CD14-positive monocyte (primary cell): Measurements from ENCODE around the gene YAF2. TPM values are rescaled to one million over a fixed set of nuclear protein-coding genes. Genes with fewer than 3 reads are reported as not detected.
"Not testable (repeated sequence)": the region's sequence is repeated elsewhere in the genome, so short reads cannot be mapped to it uniquely, and the experiment has no call there.

ENCODE experiments used
- DNase-seq, 3 donors: peaks; one replicate each; pipeline ENCODE4 v3.0.0-alpha.2; 2011 to 2022
- H2AFZ ChIP-seq: 2 replicates; pipeline ENCODE4 v1.6.0; 2012; ENCODE audit warnings: mild to moderate bottlenecking, low read depth, low read length, inconsistent platforms; ENCODE audit not compliant: insufficient read depth, poor library complexity, severe bottlenecking
- H3K27ac ChIP-seq, 2 donors: 1 replicate in 1 of 2; 2 replicates in 1 of 2; pipeline ENCODE4 v1.5.1; 2012 to 2013; ENCODE audit warnings: low read length in 2 of 2, control low read depth in 1 of 2, inconsistent platforms in 1 of 2, low read depth in 1 of 2, mild to moderate bottlenecking in 1 of 2
- H3K27me3 ChIP-seq, 2 donors: one replicate each; pipeline versions ENCODE4 v1.6.0 to v1.6.1; 2011 to 2013; ENCODE audit warnings: low read length in 2 of 2; ENCODE audit not compliant: control insufficient read depth in 2 of 2, insufficient read depth in 2 of 2
- H3K36me3 ChIP-seq, 2 donors: replicated peaks in 1 of 2; 1 replicate in 1 of 2; 2 replicates in 1 of 2; pipeline versions ENCODE4 v1.5.1 to v1.6.1; 2012 to 2013; ENCODE audit warnings: low read length in 2 of 2, control low read depth in 1 of 2, inconsistent platforms in 1 of 2, mild to moderate bottlenecking in 1 of 2; ENCODE audit not compliant: insufficient read depth in 2 of 2, control insufficient read depth in 1 of 2
- H3K4me1 ChIP-seq, 2 donors: 1 replicate in 1 of 2; 2 replicates in 1 of 2; pipeline versions ENCODE4 v1.5.1 to v1.6.1; 2012 to 2013; ENCODE audit warnings: low read length in 2 of 2, control low read depth in 1 of 2, inconsistent platforms in 1 of 2, mild to moderate bottlenecking in 1 of 2, moderate library complexity in 1 of 2; ENCODE audit not compliant: insufficient read depth in 2 of 2, control insufficient read depth in 1 of 2
- H3K4me2 ChIP-seq: replicated peaks from 2 replicates; pipeline ENCODE3; 2012; ENCODE audit warnings: low read length, moderate library complexity, mild to moderate bottlenecking; ENCODE audit not compliant: poor library complexity, severe bottlenecking; ENCODE audit errors: extremely low read depth
- H3K4me3 ChIP-seq, 3 experiments: fragments of 200-600 bp in 1 of 3; sonication (generic) in 1 of 3; replicated peaks in 1 of 3; 1 replicate in 2 of 3; 2 replicates in 1 of 3; pipeline ENCODE4 v1.5.1; 2011 to 2013; ENCODE audit warnings: low read length in 3 of 3, mild to moderate bottlenecking in 3 of 3, control low read depth in 2 of 3, low read depth in 2 of 3, inconsistent platforms in 1 of 3, moderate library complexity in 1 of 3
- H3K79me2 ChIP-seq: 2 replicates; pipeline ENCODE4 v1.6.0; 2012; ENCODE audit warnings: mild to moderate bottlenecking, control low read depth, inconsistent platforms, low read length, moderate library complexity; ENCODE audit not compliant: insufficient read depth
- H3K9ac ChIP-seq: 2 replicates; pipeline ENCODE4 v1.6.0; 2017; ENCODE audit warnings: low read length, mild to moderate bottlenecking; ENCODE audit not compliant: insufficient read depth, poor library complexity, severe bottlenecking
- H3K9me3 ChIP-seq, 2 donors: replicated peaks in 1 of 2; 1 replicate in 1 of 2; 2 replicates in 1 of 2; pipeline versions ENCODE4 v1.5.1 to v1.6.1; 2012 to 2013; ENCODE audit warnings: low read length in 2 of 2, control low read depth in 1 of 2; ENCODE audit not compliant: control insufficient read depth in 1 of 2, insufficient read depth in 1 of 2
- H4K20me1 ChIP-seq: 2 replicates; pipeline ENCODE4 v1.6.0; 2012; ENCODE audit warnings: mild to moderate bottlenecking, low read length, control low read depth, moderate library complexity; ENCODE audit not compliant: insufficient read depth
- H3K27ac Mint-ChIP-seq, 7 donors: one replicate each; pipeline ENCODE4 v1.8.0; 2020; ENCODE audit warnings: mild to moderate bottlenecking in 7 of 7, mixed read lengths in 7 of 7, moderate library complexity in 6 of 7, inconsistent platforms in 2 of 7
- H3K27me3 Mint-ChIP-seq, 3 donors: one replicate each; pipeline ENCODE4 v1.8.0; 2021 to 2022; ENCODE audit warnings: low read depth in 3 of 3, mild to moderate bottlenecking in 3 of 3, mixed read lengths in 3 of 3, moderate library complexity in 3 of 3, inconsistent platforms in 1 of 3
- H3K36me3 Mint-ChIP-seq, 2 donors: one replicate each; pipeline ENCODE4 v1.8.0; 2020; ENCODE audit warnings: mixed read lengths in 2 of 2, inconsistent platforms in 1 of 2, mild to moderate bottlenecking in 1 of 2
- H3K4me1 Mint-ChIP-seq: one replicate; pipeline ENCODE4 v1.8.0; 2020; ENCODE audit warnings: mild to moderate bottlenecking, mixed read lengths
- H3K4me3 Mint-ChIP-seq, 2 donors: one replicate each; pipeline ENCODE4 v1.8.0; 2020; ENCODE audit warnings: mild to moderate bottlenecking in 2 of 2, mixed read lengths in 2 of 2, moderate library complexity in 1 of 2
- H3K9me3 Mint-ChIP-seq, 7 donors: one replicate each; pipeline ENCODE4 v1.8.0; 2020 to 2022; ENCODE audit warnings: mixed read lengths in 7 of 7, mild to moderate bottlenecking in 6 of 7, moderate library complexity in 6 of 7, inconsistent platforms in 2 of 7
- WGBS: methylation state at CpG from one replicate; pipeline ENCODE4 v1.1.5; 2013; ENCODE audit warnings: missing lambda C conversion rate; ENCODE audit not compliant: insufficient coverage; 5-methylcytosine and 5-hydroxymethylcytosine counted together
- intact Hi-C, 2 donors: fragments of 100-400 bp; cut with micrococcal nuclease; formaldehyde crosslinking; loops; one replicate each; pipeline versions ENCODE4 v1.15.0 to v1.15.1; 2023
- polyA plus RNA-seq, 3 donors: library from polyadenylated mRNA; depleted of rRNA in 1 of 3; unstranded in 2 of 3; stranded (reverse) in 1 of 3; fragments of 300-500 nt in 2 of 3; fragments of >200 nt in 1 of 3; fragmentation: Illumina TruSeq in 2 of 3; gene quantifications; 1 replicate in 2 of 3; 2 replicates in 1 of 3; pipeline ENCODE4 v1.2.3, GENCODE V29; 2012 to 2021
- TF ChIP-seq, protein P1 (sequence below): fragments of 200-600 bp; IDR thresholded peaks from one replicate; pipeline ENCODE4 v1.8.0; 2022; ENCODE audit warnings: antibody characterized with exemption, mild to moderate bottlenecking

YAF2 gene
- polyA plus RNA-seq, 3 donors = 6.2 to 11.0 (median 8.5) TPM

DNA sequence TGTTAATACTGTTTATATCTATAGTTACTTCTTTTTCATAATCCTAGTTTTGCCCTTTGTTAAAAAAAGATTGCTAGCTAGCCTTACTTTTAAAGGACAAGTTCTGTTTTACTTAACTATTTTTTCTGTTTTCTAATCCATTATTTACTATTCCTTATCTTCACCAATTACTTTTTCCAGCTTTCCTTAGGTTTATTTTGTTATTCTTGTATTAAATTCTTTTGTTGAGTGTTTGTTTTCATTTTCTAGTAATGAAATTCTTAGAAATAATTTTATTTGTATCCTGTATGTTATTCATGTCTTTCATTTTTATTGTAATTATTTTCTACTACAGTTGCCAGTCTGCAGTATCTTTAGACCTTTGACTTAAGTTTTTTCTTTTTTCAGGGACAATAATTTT, 47.7 kb downstream of the YAF2 start:
- DNase-seq = no peak
- Histone ChIP-seq H3K4me2 (no peak overlapping the region), H3K27me3 (no peaks in the 10 kb centered on the region), H4K20me1 (no peaks in the 10 kb centered on the region), H3K4me3 (no peak overlapping the region), H3K9me3 (no peaks in the 10 kb centered on the region), H3K36me3 (peaks cover 22 to 45% of the 10 kb centered on the region in 2 donors), H3K27ac (no peak overlapping the region), H3K9ac (no peak overlapping the region), H3K4me1 (peaks cover 9 to 11% of the 10 kb centered on the region in 2 donors), H3K79me2 (no peaks in the 10 kb centered on the region), H2AFZ (no peak overlapping the region)
- TF ChIP-seq, protein P1, sequence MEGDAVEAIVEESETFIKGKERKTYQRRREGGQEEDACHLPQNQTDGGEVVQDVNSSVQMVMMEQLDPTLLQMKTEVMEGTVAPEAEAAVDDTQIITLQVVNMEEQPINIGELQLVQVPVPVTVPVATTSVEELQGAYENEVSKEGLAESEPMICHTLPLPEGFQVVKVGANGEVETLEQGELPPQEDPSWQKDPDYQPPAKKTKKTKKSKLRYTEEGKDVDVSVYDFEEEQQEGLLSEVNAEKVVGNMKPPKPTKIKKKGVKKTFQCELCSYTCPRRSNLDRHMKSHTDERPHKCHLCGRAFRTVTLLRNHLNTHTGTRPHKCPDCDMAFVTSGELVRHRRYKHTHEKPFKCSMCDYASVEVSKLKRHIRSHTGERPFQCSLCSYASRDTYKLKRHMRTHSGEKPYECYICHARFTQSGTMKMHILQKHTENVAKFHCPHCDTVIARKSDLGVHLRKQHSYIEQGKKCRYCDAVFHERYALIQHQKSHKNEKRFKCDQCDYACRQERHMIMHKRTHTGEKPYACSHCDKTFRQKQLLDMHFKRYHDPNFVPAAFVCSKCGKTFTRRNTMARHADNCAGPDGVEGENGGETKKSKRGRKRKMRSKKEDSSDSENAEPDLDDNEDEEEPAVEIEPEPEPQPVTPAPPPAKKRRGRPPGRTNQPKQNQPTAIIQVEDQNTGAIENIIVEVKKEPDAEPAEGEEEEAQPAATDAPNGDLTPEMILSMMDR = no peak
- no peaks in the 10 kb centered on the region for H3K9me3 Mint-ChIP-seq
- no peak overlapping the region for H3K27ac Mint-ChIP-seq
- intact Hi-C loops = no loop called here
- peaks cover 6% of the 10 kb centered on the region for H3K4me1 Mint-ChIP-seq
- no peak overlapping the region for H3K4me3 Mint-ChIP-seq
- peaks cover 32 to 44% of the 10 kb centered on the region in 2 donors for H3K36me3 Mint-ChIP-seq
- H3K27me3 Mint-ChIP-seq = no peaks in the 10 kb centered on the region

DNA sequence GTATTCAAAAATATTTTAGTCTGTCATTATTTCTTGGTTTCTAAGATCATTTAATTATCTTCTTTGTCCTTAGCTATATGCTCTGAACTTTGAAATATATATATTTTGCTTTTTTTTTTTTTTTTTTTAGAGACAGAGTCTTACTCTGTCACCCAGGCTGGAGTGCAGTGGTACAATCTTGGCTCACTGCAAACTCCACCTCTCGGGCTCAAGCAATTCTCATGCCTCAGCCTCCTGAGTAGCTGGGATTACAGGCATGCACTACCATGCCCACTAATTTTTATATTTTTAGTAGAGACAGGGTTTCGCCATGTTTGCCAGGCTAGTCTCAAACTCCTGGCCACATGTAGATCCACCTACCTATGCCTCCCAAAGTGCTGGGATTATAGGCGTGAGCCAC, 49.8 kb downstream of the YAF2 start:
- H3K79me2 ChIP-seq, H3K4me1 Mint-ChIP-seq, H3K27ac Mint-ChIP-seq, H3K4me2 ChIP-seq, H3K9me3 Mint-ChIP-seq, H3K27ac ChIP-seq, H2AFZ ChIP-seq, H3K9me3 ChIP-seq, intact Hi-C loops, H3K27me3 Mint-ChIP-seq, H4K20me1 ChIP-seq, H3K4me3 ChIP-seq, DNase-seq, H3K27me3 ChIP-seq, H3K4me3 Mint-ChIP-seq, H3K9ac ChIP-seq: not testable (repeated sequence)
- Histone ChIP-seq H3K4me1 (peaks cover 9 to 11% of the 10 kb centered on the region in 2 donors), H3K36me3 (peaks cover 10 to 34% of the 10 kb centered on the region in 2 donors)
- H3K36me3 Mint-ChIP-seq = peaks cover 34 to 40% of the 10 kb centered on the region in 2 donors
- no CpG with 5 or more reads among the region's 3 CpGs for WGBS
